K562 (cell line): ENCODE results near the gene TPRG1L. TPM values are rescaled to one million over a fixed set of nuclear protein-coding genes. Genes with fewer than 3 reads are reported as not detected.

Source experiments
- ARHGAP35 ChIP-seq: fragments of 450-650 bp; IDR thresholded peaks from 2 replicates; pipeline ENCODE4 v1.6.1; 2018; ENCODE audit not compliant: partially characterized antibody
- CBX8 ChIP-seq: fragments of 200-600 bp; sonication (generic); IDR thresholded peaks from 2 replicates; pipeline ENCODE4 v1.6.1; 2012; ENCODE audit warnings: borderline replicate concordance, mixed run types, low read depth, mild to moderate bottlenecking, moderate library complexity, mixed read lengths, low read length, control low read depth, inconsistent platforms; ENCODE audit not compliant: poor library complexity, severe bottlenecking; ENCODE audit errors: extremely low read depth
- ERF ChIP-seq: fragments of 450-650 bp; formaldehyde crosslinking; IDR thresholded peaks from 2 replicates; pipeline ENCODE4 v1.4.0; 2020; ENCODE audit warnings: mild to moderate bottlenecking, mixed read lengths
- GABPB1 ChIP-seq: sonication (generic); formaldehyde crosslinking; IDR thresholded peaks from 2 replicates; pipeline ENCODE4 v1.8.0; 2022; ENCODE audit warnings: mild to moderate bottlenecking, missing genetic modification reagents
- GABPB2 ChIP-seq: fragments of 250-450 bp; sonication (Bioruptor Pico); conservative IDR thresholded peaks from 2 replicates; pipeline ENCODE4 v1.5.1; 2021; ENCODE audit warnings: mild to moderate bottlenecking
- HLTF ChIP-seq: fragments of 450-650 bp; IDR thresholded peaks from 2 replicates; pipeline ENCODE4 v1.6.1; 2016
- MED1 ChIP-seq: sonication (generic); formaldehyde crosslinking; IDR thresholded peaks from 2 replicates; pipeline ENCODE4 v1.8.1; 2023; ENCODE audit warnings: missing genetic modification reagents, borderline replicate concordance
- MXD1 ChIP-seq: fragments of 250-450 bp; sonication (Bioruptor Pico); IDR thresholded peaks from 2 replicates; pipeline ENCODE4 v1.8.0; 2021; ENCODE audit warnings: borderline replicate concordance, mild to moderate bottlenecking, moderate library complexity; ENCODE audit not compliant: poor library complexity, severe bottlenecking
- NCOA4 ChIP-seq: fragments of 450-650 bp; IDR thresholded peaks from 2 replicates; pipeline ENCODE4 v1.6.1; 2018; ENCODE audit warnings: mild to moderate bottlenecking; ENCODE audit not compliant: partially characterized antibody
- PYGO2 ChIP-seq: fragments of 450-650 bp; IDR thresholded peaks from 2 replicates; pipeline ENCODE4 v1.6.1; 2016; ENCODE audit warnings: mild to moderate bottlenecking, missing genetic modification characterization, moderate library complexity, missing compliant biosample characterization
- RAD21 ChIP-seq, 2 experiments: fragments of 250-450 bp in 1 of 2; fragments of 450-650 bp in 1 of 2; sonication (Bioruptor Pico) in 1 of 2; formaldehyde crosslinking in 1 of 2; IDR thresholded peaks in 1 of 2; conservative IDR thresholded peaks in 1 of 2; 2 replicates each; pipeline versions ENCODE4 v1.4.0 to v1.8.0; 2020 to 2022; ENCODE audit warnings: mild to moderate bottlenecking in 2 of 2, moderate library complexity in 1 of 2
- STAG1 ChIP-seq: sonication (generic); formaldehyde crosslinking; IDR thresholded peaks from 2 replicates; pipeline ENCODE4 v1.5.0; 2020; ENCODE audit warnings: missing genetic modification reagents, borderline replicate concordance
- YBX1 ChIP-seq: fragments of 450-650 bp; IDR thresholded peaks from 2 replicates; pipeline ENCODE4 v1.7.1; 2016; ENCODE audit warnings: mild to moderate bottlenecking
- ZNF253 ChIP-seq: fragments of 250-450 bp; sonication (Bioruptor Pico); conservative IDR thresholded peaks from 2 replicates; pipeline ENCODE4 v1.6.1; 2021; ENCODE audit warnings: mild to moderate bottlenecking
- ZNF507 ChIP-seq: conservative IDR thresholded peaks from 2 replicates; pipeline ENCODE4 v1.6.1; 2017; ENCODE audit warnings: missing genetic modification characterization, missing compliant biosample characterization
- ZNF76 ChIP-seq: fragments of 250-450 bp; sonication (Bioruptor Pico); IDR thresholded peaks from 2 replicates; pipeline ENCODE4 v1.4.0; 2020; ENCODE audit warnings: mild to moderate bottlenecking, moderate library complexity, borderline replicate concordance
- polyA plus RNA-seq, 8 experiments: library from polyadenylated mRNA; depleted of rRNA in 4 of 8; stranded (reverse) in 5 of 8; unstranded in 3 of 8; fragments of >200 nt; fragmentation: Nextera tagmentation in 2 of 8; fragmentation: Illumina TruSeq in 1 of 8; extraction: Ambion mirVana in 2 of 8; extraction: Trizol in 1 of 8; gene quantifications; 2 replicates each; pipeline versions ENCODE4 v1.2.1 to v1.2.3, GENCODE V29; 2011 to 2014; ENCODE audit warnings: inconsistent platforms in 1 of 8, missing spikeins in 1 of 8
- total RNA-seq, 7 experiments: library from RNA; depleted of rRNA in 6 of 7; stranded (reverse); fragments of >200 nt in 6 of 7; fragmentation: Illumina TruSeq in 2 of 7; extraction: Trizol in 2 of 7; gene quantifications; 2 replicates each; pipeline versions ENCODE4 v1.2.1 to v1.2.3, GENCODE V29; 2011 to 2021; ENCODE audit warnings: low replicate concordance in 1 of 7
- TF ChIP-seq, protein P1 (sequence below): fragments of 450-650 bp; IDR thresholded peaks from 2 replicates; pipeline ENCODE4 v1.6.1; 2016; ENCODE audit warnings: low read depth, mild to moderate bottlenecking, moderate library complexity
- TF ChIP-seq, protein P2 (sequence below): fragments of 250-450 bp; sonication (Bioruptor Pico); IDR thresholded peaks from 2 replicates; pipeline ENCODE4 v1.9.0; 2021; ENCODE audit warnings: mild to moderate bottlenecking, inconsistent platforms
- TF ChIP-seq, protein P3 (sequence below): sonication (generic); formaldehyde crosslinking; IDR thresholded peaks from 2 replicates; pipeline ENCODE4 v1.8.0; 2022; ENCODE audit warnings: mild to moderate bottlenecking, missing genetic modification reagents

Gene TPRG1L
- total and polyA plus RNA-seq, 9 of the 15 experiments (the other 6 are each of a cell fraction or from before 2014, with no cell fraction given): 1.6 to 11.0 (median 6.2) TPM

- TF ChIP-seq, protein P1, sequence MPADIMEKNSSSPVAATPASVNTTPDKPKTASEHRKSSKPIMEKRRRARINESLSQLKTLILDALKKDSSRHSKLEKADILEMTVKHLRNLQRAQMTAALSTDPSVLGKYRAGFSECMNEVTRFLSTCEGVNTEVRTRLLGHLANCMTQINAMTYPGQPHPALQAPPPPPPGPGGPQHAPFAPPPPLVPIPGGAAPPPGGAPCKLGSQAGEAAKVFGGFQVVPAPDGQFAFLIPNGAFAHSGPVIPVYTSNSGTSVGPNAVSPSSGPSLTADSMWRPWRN: no peak
- TF ChIP-seq MXD1 (CRISPR knock-in tag) (no peak), CBX8 (no peak), ERF (CRISPR knock-in tag) (peak; percentile 14; the same call in 1 of the 2 replicates), ARHGAP35 (no peak), GABPB1 (CRISPR knock-in tag) (peak; percentile 94), GABPB2 (CRISPR knock-in tag) (no peak), ZNF76 (CRISPR knock-in tag) (no peak), NCOA4 (no peak), STAG1 (CRISPR knock-in tag) (no peak), ZNF507 (tag) (no peak), RAD21 (CRISPR knock-in tag; conservative IDR thresholded peaks at IDR 0.05 in 1 of 2, IDR thresholded peaks at IDR 0.05 in 1 of 2) (no peak), PYGO2 (tag) (no peak), ZNF253 (CRISPR knock-in tag) (no peak), MED1 (CRISPR knock-in tag) (no peak), YBX1 (no peak), HLTF (no peak)
- TF ChIP-seq, protein P2, sequence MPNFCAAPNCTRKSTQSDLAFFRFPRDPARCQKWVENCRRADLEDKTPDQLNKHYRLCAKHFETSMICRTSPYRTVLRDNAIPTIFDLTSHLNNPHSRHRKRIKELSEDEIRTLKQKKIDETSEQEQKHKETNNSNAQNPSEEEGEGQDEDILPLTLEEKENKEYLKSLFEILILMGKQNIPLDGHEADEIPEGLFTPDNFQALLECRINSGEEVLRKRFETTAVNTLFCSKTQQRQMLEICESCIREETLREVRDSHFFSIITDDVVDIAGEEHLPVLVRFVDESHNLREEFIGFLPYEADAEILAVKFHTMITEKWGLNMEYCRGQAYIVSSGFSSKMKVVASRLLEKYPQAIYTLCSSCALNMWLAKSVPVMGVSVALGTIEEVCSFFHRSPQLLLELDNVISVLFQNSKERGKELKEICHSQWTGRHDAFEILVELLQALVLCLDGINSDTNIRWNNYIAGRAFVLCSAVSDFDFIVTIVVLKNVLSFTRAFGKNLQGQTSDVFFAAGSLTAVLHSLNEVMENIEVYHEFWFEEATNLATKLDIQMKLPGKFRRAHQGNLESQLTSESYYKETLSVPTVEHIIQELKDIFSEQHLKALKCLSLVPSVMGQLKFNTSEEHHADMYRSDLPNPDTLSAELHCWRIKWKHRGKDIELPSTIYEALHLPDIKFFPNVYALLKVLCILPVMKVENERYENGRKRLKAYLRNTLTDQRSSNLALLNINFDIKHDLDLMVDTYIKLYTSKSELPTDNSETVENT (CRISPR knock-in tag): 0 out of 2 replicates have a peak, but pooled peaks have one; percentile 31
- TF ChIP-seq, protein P3, sequence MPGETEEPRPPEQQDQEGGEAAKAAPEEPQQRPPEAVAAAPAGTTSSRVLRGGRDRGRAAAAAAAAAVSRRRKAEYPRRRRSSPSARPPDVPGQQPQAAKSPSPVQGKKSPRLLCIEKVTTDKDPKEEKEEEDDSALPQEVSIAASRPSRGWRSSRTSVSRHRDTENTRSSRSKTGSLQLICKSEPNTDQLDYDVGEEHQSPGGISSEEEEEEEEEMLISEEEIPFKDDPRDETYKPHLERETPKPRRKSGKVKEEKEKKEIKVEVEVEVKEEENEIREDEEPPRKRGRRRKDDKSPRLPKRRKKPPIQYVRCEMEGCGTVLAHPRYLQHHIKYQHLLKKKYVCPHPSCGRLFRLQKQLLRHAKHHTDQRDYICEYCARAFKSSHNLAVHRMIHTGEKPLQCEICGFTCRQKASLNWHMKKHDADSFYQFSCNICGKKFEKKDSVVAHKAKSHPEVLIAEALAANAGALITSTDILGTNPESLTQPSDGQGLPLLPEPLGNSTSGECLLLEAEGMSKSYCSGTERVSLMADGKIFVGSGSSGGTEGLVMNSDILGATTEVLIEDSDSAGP: no peak
Measured at GRCh38 chr1:3624200-3625136, at the start of gene TPRG1L (continued).
